GM23338 (cell line): Measurements from ENCODE around the gene SNAPC4. TPM values are rescaled to one million over a fixed set of nuclear protein-coding genes. Genes with fewer than 3 reads are reported as not detected.

Experiments used
- ATAC-seq: fragments of 200-7000 bp; cut with Tn5 transposase; 3 replicates; pipeline ENCODE4 v1.9.1; 2020
- DNase-seq: peaks from one replicate; pipeline ENCODE4 v3.0.0-alpha.2; 2015; ENCODE audit warnings: low spot score
- H2AFZ ChIP-seq: fragments of 200-600 bp; sonication (generic); 2 replicates; pipeline ENCODE4 v1.8.0; 2016; ENCODE audit warnings: antibody characterized with exemption, mild to moderate bottlenecking, moderate library complexity
- H3F3A ChIP-seq: fragments of 200-600 bp; sonication (generic); replicated peaks from 2 replicates; pipeline ENCODE4 v1.8.0; 2017; ENCODE audit warnings: antibody characterized with exemption, mixed run types, low read depth
- H3K27ac ChIP-seq: fragments of 200-600 bp; sonication (generic); 2 replicates; pipeline ENCODE4 v1.6.1; 2016; ENCODE audit warnings: low read depth
- H3K27me3 ChIP-seq: fragments of 200-600 bp; sonication (generic); 2 replicates; pipeline ENCODE4 v1.8.0; 2016; ENCODE audit warnings: mild to moderate bottlenecking, mixed run types, moderate library complexity; ENCODE audit not compliant: insufficient read depth
- H3K36me3 ChIP-seq: fragments of 200-600 bp; sonication (generic); 2 replicates; pipeline ENCODE4 v1.8.0; 2016; ENCODE audit warnings: mild to moderate bottlenecking; ENCODE audit not compliant: insufficient read depth
- H3K4me1 ChIP-seq: fragments of 200-600 bp; sonication (generic); 2 replicates; pipeline ENCODE4 v1.8.0; 2016; ENCODE audit warnings: mild to moderate bottlenecking, moderate library complexity; ENCODE audit not compliant: insufficient read depth
- H3K4me2 ChIP-seq: fragments of 200-600 bp; sonication (generic); 2 replicates; pipeline ENCODE4 v1.7.1; 2017; ENCODE audit warnings: mixed run types
- H3K4me3 ChIP-seq: fragments of 200-600 bp; sonication (generic); 2 replicates; pipeline ENCODE4 v1.6.1; 2016; ENCODE audit warnings: mixed run types
- H3K79me2 ChIP-seq: fragments of 200-600 bp; sonication (generic); replicated peaks from 2 replicates; pipeline ENCODE4 v1.8.0; 2017; ENCODE audit warnings: mild to moderate bottlenecking; ENCODE audit not compliant: insufficient read depth
- H3K9me2 ChIP-seq: fragments of 200-600 bp; sonication (generic); 2 replicates; pipeline ENCODE4 v1.8.0; 2017; ENCODE audit not compliant: insufficient read depth
- H4K20me1 ChIP-seq: fragments of 200-600 bp; sonication (generic); replicated peaks from 2 replicates; pipeline ENCODE4 v1.8.0; 2017; ENCODE audit warnings: mild to moderate bottlenecking; ENCODE audit not compliant: insufficient read depth
- H3K27ac Mint-ChIP-seq: 2 replicates; pipeline ENCODE4 v1.8.0; 2020; ENCODE audit warnings: inconsistent platforms, mild to moderate bottlenecking, moderate library complexity, mixed read lengths
- H3K27me3 Mint-ChIP-seq: 3 replicates; pipeline ENCODE4 v1.8.0; 2022; ENCODE audit warnings: low read depth, mild to moderate bottlenecking, moderate library complexity, mixed read lengths, inconsistent platforms; ENCODE audit not compliant: insufficient read depth, poor library complexity
- H3K36me3 Mint-ChIP-seq: 3 replicates; pipeline ENCODE4 v1.8.0; 2021; ENCODE audit warnings: low read depth, mild to moderate bottlenecking, inconsistent platforms, moderate library complexity, mixed read lengths
- H3K4me1 Mint-ChIP-seq: 3 replicates; pipeline ENCODE4 v1.8.0; 2020; ENCODE audit warnings: mild to moderate bottlenecking, inconsistent platforms, mixed read lengths
- H3K4me3 Mint-ChIP-seq: 3 replicates; pipeline ENCODE4 v1.8.0; 2021; ENCODE audit warnings: moderate library complexity, mild to moderate bottlenecking, inconsistent platforms, mixed read lengths
- H3K9me3 Mint-ChIP-seq: 3 replicates; pipeline ENCODE4 v1.8.0; 2020; ENCODE audit warnings: moderate library complexity, mild to moderate bottlenecking, inconsistent platforms, mixed read lengths
- CREB1 ChIP-seq: fragments of 250-450 bp; sonication (Bioruptor Pico); IDR thresholded peaks from 2 replicates; pipeline ENCODE4 v1.5.0; 2020; ENCODE audit warnings: low read depth, mild to moderate bottlenecking, moderate library complexity
- CTCF ChIP-seq, 2 experiments: fragments of 200-600 bp in 1 of 2; sonication (generic) in 1 of 2; conservative IDR thresholded peaks; 2 replicates each; pipeline versions ENCODE4 v1.5.1 to v1.6.1; 2016 to 2017; ENCODE audit warnings: antibody characterized with exemption in 2 of 2, low read depth in 2 of 2, mild to moderate bottlenecking in 2 of 2, moderate library complexity in 1 of 2
- EZH2phosphoT487 ChIP-seq: fragments of 200-600 bp; sonication (generic); IDR thresholded peaks from one replicate; pipeline ENCODE4 v1.8.1; 2018; ENCODE audit warnings: antibody characterized with exemption; ENCODE audit not compliant: unreplicated experiment
- JUNB ChIP-seq: IDR thresholded peaks from one replicate; pipeline ENCODE4 v1.6.1; 2016; ENCODE audit warnings: antibody characterized with exemption; ENCODE audit not compliant: unreplicated experiment
- REST ChIP-seq: IDR thresholded peaks from one replicate; pipeline ENCODE4 v1.6.1; 2018; ENCODE audit warnings: antibody characterized with exemption; ENCODE audit not compliant: unreplicated experiment
- STAT1 ChIP-seq: IDR thresholded peaks from one replicate; pipeline ENCODE4 v1.6.1; 2016; ENCODE audit warnings: antibody characterized with exemption; ENCODE audit not compliant: unreplicated experiment
- ZNF114 ChIP-seq: fragments of 250-450 bp; sonication (Bioruptor Pico); IDR thresholded peaks from 2 replicates; pipeline ENCODE4 v1.5.0; 2020; ENCODE audit warnings: mild to moderate bottlenecking, moderate library complexity
- ZNF331 ChIP-seq: fragments of 250-450 bp; sonication (Bioruptor Pico); IDR thresholded peaks from 2 replicates; pipeline ENCODE4 v1.5.0; 2020; ENCODE audit warnings: low read depth, mild to moderate bottlenecking, moderate library complexity
- ZNF462 ChIP-seq: fragments of 250-450 bp; sonication (Bioruptor Pico); IDR thresholded peaks from 2 replicates; pipeline ENCODE4 v1.5.0; 2020; ENCODE audit warnings: mild to moderate bottlenecking, moderate library complexity
- polyA plus RNA-seq: library from polyadenylated mRNA; unstranded; fragments of >200 nt; fragmentation: Nextera tagmentation; extraction: Ambion mirVana; gene quantifications from 2 replicates; pipeline ENCODE4 v1.2.1, GENCODE V29; 2016
- total RNA-seq: library from RNA; depleted of rRNA; stranded (reverse); fragments of >200 nt; shearing (Covaris generic); gene quantifications from 2 replicates; pipeline ENCODE4 v1.2.3, GENCODE V29; 2014
- TF ChIP-seq, protein P1 (sequence below): IDR thresholded peaks from 2 replicates; pipeline ENCODE4 v1.6.1; 2016; ENCODE audit warnings: antibody characterized with exemption

Gene SNAPC4
- total and polyA plus RNA-seq, 2 experiments from 2014 or later = 8.8 to 22.7 TPM

DNA sequence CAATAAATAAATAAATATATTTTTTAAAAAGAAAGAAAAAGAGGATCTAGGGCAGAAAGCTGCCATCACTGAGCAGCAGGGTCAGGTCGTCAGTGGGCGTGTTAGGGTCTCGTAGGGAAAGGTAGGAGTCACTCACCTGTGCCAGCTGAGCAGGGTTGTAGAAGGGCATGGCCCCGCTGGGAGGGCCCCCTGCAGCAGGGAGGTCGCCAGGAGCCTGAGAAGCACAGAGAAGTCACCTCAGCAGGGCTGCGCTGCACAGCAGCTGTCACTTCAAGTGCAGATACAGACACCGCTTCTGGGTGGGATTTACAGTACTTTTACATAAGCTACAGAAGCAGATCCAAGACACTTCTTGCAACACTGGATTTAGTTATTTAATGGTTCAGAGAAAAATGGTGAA is 43.7 kb upstream of the SNAPC4 start (continued):
- TF ChIP-seq ZNF462 (CRISPR knock-in tag) = no peak

- peaks cover 27% of the 10 kb centered on the region for H3K36me3 ChIP-seq
- H3K4me3 Mint-ChIP-seq = no peak overlapping the region; the same call in 2 of the 3 replicates
- H2AFZ ChIP-seq = no peak overlapping the region
- no peak for TF ChIP-seq ZNF331 (CRISPR knock-in tag)
- TF ChIP-seq CTCF (conservative IDR thresholded peaks at IDR 0.05; ENCODE audit: low read depth in 2 of 2) = no peak
- TF ChIP-seq EZH2phosphoT487 = no peak
- no peak for TF ChIP-seq STAT1
- TF ChIP-seq, protein P1, sequence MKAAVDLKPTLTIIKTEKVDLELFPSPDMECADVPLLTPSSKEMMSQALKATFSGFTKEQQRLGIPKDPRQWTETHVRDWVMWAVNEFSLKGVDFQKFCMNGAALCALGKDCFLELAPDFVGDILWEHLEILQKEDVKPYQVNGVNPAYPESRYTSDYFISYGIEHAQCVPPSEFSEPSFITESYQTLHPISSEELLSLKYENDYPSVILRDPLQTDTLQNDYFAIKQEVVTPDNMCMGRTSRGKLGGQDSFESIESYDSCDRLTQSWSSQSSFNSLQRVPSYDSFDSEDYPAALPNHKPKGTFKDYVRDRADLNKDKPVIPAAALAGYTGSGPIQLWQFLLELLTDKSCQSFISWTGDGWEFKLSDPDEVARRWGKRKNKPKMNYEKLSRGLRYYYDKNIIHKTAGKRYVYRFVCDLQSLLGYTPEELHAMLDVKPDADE = no peak
- TF ChIP-seq REST = no peak
- no peak for TF ChIP-seq CREB1
- TF ChIP-seq JUNB = no peak
- no peak for TF ChIP-seq ZNF114 (CRISPR knock-in tag)
Observed at GRCh38 chr9:136443087-136443486, 43.1 kb upstream of the SNAPC4 start.

More at GRCh38 chr9:136443087-136443486, 43.1 kb upstream of the SNAPC4 start:
- Mint-ChIP-seq H3K27ac (no peak overlapping the region), H3K27me3 (peaks cover 7% of the 10 kb centered on the region), H3K36me3 (peaks cover 70% of the 10 kb centered on the region), H3K4me1 (peaks cover 3% of the 10 kb centered on the region; the same call in 2 of the 3 replicates), H3K9me3 (peaks cover 2% of the 10 kb centered on the region; the same call in 1 of the 3 replicates)
- Histone ChIP-seq H3K27ac (no peak overlapping the region), H4K20me1 (peaks cover 14% of the 10 kb centered on the region), H3F3A (peaks cover 35% of the 10 kb centered on the region), H3K79me2 (peaks cover 5% of the 10 kb centered on the region), H3K9me2 (no peaks in the 10 kb centered on the region), H3K4me3 (no peak overlapping the region), H3K4me2 (no peak overlapping the region), H3K4me1 (no peaks in the 10 kb centered on the region), H3K27me3 (no peaks in the 10 kb centered on the region)
- ATAC-seq (no peak), DNase-seq (no peak)
